Uterus (tissue), 4 donors: ENCODE data around the gene LTBP1. TPM values are rescaled to one million over a fixed set of nuclear protein-coding genes. Genes with fewer than 3 reads are reported as not detected.

Experiments
- DNase-seq, 2 donors: peaks; one replicate each; pipeline ENCODE4 v3.0.0-alpha.2; 2019 to 2020
- H3K27ac ChIP-seq, 2 donors: fragments of 200-600 bp; sonication (generic); 1 replicate in 1 of 2; 2 replicates in 1 of 2; pipeline ENCODE4 v1.5.1; 2016 to 2018
- H3K27me3 ChIP-seq, 2 donors: fragments of 200-600 bp; sonication (generic); one replicate each; pipeline ENCODE4 v1.5.1; 2018 to 2019; ENCODE audit warnings: control low read depth in 1 of 2
- H3K36me3 ChIP-seq, 2 donors: fragments of 200-600 bp; sonication (generic); one replicate each; pipeline ENCODE4 v1.5.1; 2019; ENCODE audit warnings: control low read depth in 1 of 2
- H3K4me1 ChIP-seq, 2 donors: fragments of 200-600 bp; sonication (generic); one replicate each; pipeline ENCODE4 v1.5.1; 2018 to 2019; ENCODE audit warnings: control low read depth in 1 of 2
- H3K4me3 ChIP-seq, 2 donors: fragments of 200-600 bp; sonication (generic); 1 replicate in 1 of 2; 2 replicates in 1 of 2; pipeline ENCODE4 v1.5.1; 2018 to 2019; ENCODE audit warnings: mild to moderate bottlenecking in 1 of 2
- H3K9me3 ChIP-seq, 2 donors: fragments of 200-600 bp; sonication (generic); one replicate each; pipeline ENCODE4 v1.5.1; 2019; ENCODE audit warnings: control low read depth in 1 of 2
- POLR2A ChIP-seq, 2 donors: fragments of 450-650 bp; IDR thresholded peaks; one replicate each; pipeline ENCODE4 v1.6.1; 2016; ENCODE audit warnings: antibody characterized with exemption in 2 of 2, mild to moderate bottlenecking in 1 of 2, moderate library complexity in 1 of 2
- intact Hi-C: fragments of 100-400 bp; cut with DNase I; formaldehyde crosslinking; loops from one replicate; pipeline ENCODE4 v1.15.1; 2023; ENCODE audit warnings: low total_unique reads
- total RNA-seq, 4 donors: library from RNA; depleted of rRNA in 3 of 4; stranded (reverse); fragments of >200 nt in 3 of 4; gene quantifications; one replicate each; pipeline versions ENCODE4 v1.1.0 to v1.2.4, GENCODE V29; 2014 to 2023
- TF ChIP-seq, protein P1 (sequence below), 4 experiments: fragments of 200-600 bp in 2 of 4; fragments of 450-650 bp in 2 of 4; sonication (generic) in 2 of 4; IDR thresholded peaks; one replicate each; pipeline ENCODE4 v1.5.1; 2016 to 2019; ENCODE audit warnings: antibody characterized with exemption in 4 of 4, mild to moderate bottlenecking in 2 of 4, moderate library complexity in 1 of 4
- donor health status: DM: yes; HTN: yes; CAD: no.

The LTBP1 gene
- total RNA-seq, 4 donors from 2014 or later: 72.5 to 322 (median 92.2) TPM

GRCh38 chr2:33145459-33145858, 198.7 kb downstream of the LTBP1 start:
- intact Hi-C loops: no loop called here
- Histone ChIP-seq H3K36me3 (no peaks in the 10 kb centered on the region), H3K4me1 (peaks cover 0 to 8% of the 10 kb centered on the region in 2 donors), H3K9me3 (no peaks in the 10 kb centered on the region), H3K27ac (peak overlapping the region; percentile 63 to 73), H3K4me3 (no peak overlapping the region), H3K27me3 (no peaks in the 10 kb centered on the region)
- no peak for DNase-seq
- TF ChIP-seq, protein P1, sequence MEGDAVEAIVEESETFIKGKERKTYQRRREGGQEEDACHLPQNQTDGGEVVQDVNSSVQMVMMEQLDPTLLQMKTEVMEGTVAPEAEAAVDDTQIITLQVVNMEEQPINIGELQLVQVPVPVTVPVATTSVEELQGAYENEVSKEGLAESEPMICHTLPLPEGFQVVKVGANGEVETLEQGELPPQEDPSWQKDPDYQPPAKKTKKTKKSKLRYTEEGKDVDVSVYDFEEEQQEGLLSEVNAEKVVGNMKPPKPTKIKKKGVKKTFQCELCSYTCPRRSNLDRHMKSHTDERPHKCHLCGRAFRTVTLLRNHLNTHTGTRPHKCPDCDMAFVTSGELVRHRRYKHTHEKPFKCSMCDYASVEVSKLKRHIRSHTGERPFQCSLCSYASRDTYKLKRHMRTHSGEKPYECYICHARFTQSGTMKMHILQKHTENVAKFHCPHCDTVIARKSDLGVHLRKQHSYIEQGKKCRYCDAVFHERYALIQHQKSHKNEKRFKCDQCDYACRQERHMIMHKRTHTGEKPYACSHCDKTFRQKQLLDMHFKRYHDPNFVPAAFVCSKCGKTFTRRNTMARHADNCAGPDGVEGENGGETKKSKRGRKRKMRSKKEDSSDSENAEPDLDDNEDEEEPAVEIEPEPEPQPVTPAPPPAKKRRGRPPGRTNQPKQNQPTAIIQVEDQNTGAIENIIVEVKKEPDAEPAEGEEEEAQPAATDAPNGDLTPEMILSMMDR (IDR thresholded peaks at IDR 0.05): no peak
- no peak for TF ChIP-seq POLR2A (IDR thresholded peaks at IDR 0.05)

DNA sequence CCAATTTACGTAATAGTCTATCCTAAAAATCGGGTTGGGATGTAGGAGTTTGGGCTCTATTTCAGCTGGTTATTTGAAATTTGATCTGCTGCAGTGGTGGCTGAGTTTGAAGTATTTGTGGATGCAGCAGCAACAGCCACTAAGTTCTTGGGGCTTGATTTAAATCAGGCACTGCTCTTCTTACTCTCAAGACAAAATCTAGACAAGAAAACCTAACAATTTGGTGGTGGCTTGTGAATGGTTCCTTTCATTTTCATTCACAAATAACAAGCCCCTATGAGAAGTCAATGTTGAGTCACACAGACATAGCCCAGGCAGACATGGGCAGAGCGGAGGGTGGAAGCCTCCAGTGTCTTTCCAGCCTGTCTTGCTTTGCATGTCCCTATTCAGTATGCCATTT, 199.3 kb downstream of the LTBP1 start:
- intact Hi-C loops: no loop called here
- TF ChIP-seq POLR2A (IDR thresholded peaks at IDR 0.05): no peak
- TF ChIP-seq, protein P1 (IDR thresholded peaks at IDR 0.05): no peak
- no peaks in the 10 kb centered on the region for H3K9me3 ChIP-seq
- no peak overlapping the region for H3K4me3 ChIP-seq
- no peak for DNase-seq
- peaks cover 0 to 8% of the 10 kb centered on the region in 2 donors for H3K4me1 ChIP-seq
- H3K27me3 ChIP-seq: no peaks in the 10 kb centered on the region
- peak overlapping the region; percentile 63 to 73 for H3K27ac ChIP-seq
- no peaks in the 10 kb centered on the region for H3K36me3 ChIP-seq

GRCh38 chr2:33153008-33153407, 206.3 kb downstream of the LTBP1 start:
- DNase-seq: no peak
- TF ChIP-seq, protein P1 (IDR thresholded peaks at IDR 0.05): no peak
- TF ChIP-seq POLR2A (IDR thresholded peaks at IDR 0.05): no peak
- H3K27ac ChIP-seq: no peak overlapping the region
- H3K27me3 ChIP-seq: no peaks in the 10 kb centered on the region
- H3K36me3 ChIP-seq: no peaks in the 10 kb centered on the region
- H3K4me1 ChIP-seq: no peaks in the 10 kb centered on the region
- intact Hi-C loops: no loop called here
- H3K9me3 ChIP-seq: no peaks in the 10 kb centered on the region
- H3K4me3 ChIP-seq: no peak overlapping the region

GRCh38 chr2:33158482-33159003, 211.8 kb downstream of the LTBP1 start:
- Histone ChIP-seq H3K27me3 (no peaks in the 10 kb centered on the region), H3K4me3 (no peak overlapping the region), H3K4me1 (no peaks in the 10 kb centered on the region), H3K36me3 (no peaks in the 10 kb centered on the region), H3K27ac (no peak overlapping the region), H3K9me3 (no peaks in the 10 kb centered on the region)
- intact Hi-C loops: no loop called here
- no peak for DNase-seq
- TF ChIP-seq, protein P1 (IDR thresholded peaks at IDR 0.05): no peak
- no peak for TF ChIP-seq POLR2A (IDR thresholded peaks at IDR 0.05)

DNA sequence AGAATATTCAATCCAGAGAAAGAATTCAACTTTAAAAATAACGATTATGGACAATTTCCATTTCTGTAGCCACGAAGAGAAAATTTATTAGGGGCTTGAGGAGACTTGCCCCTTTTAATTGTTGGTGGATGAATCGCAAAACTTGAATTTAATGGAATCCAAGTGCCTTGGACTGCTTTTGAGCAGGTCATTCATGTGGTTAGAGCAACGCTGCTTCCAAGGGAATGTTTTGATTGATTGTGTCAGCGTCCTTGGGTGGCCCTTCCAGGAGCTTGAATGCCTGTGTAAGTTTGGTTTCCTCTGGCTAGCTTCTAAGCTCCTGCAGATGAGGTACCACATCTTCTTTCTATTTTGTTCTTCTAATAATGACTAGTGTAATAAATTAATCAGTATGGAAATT, 213.4 kb downstream of the LTBP1 start:
- intact Hi-C loops: no loop called here
- no peaks in the 10 kb centered on the region for H3K9me3 ChIP-seq
- TF ChIP-seq, protein P1 (IDR thresholded peaks at IDR 0.05): no peak
- TF ChIP-seq POLR2A (IDR thresholded peaks at IDR 0.05): no peak
- no peaks in the 10 kb centered on the region for H3K36me3 ChIP-seq
- no peaks in the 10 kb centered on the region for H3K4me1 ChIP-seq
- H3K4me3 ChIP-seq: no peak overlapping the region
- no peaks in the 10 kb centered on the region for H3K27me3 ChIP-seq
- H3K27ac ChIP-seq: no peak overlapping the region
- DNase-seq: no peak
